Testis (tissue), 3 donors: Measurements from ENCODE around the gene EPS8L3. TPM values are rescaled to one million over a fixed set of nuclear protein-coding genes. Genes with fewer than 3 reads are reported as not detected.

ENCODE experiments used
- DNase-seq: peaks from one replicate; pipeline ENCODE4 v3.0.0-alpha.2; 2019
- H3K27ac ChIP-seq, 2 donors: fragments of 200-600 bp; sonication (generic); one replicate each; pipeline ENCODE4 v1.5.1; 2019
- H3K27me3 ChIP-seq: fragments of 200-600 bp; sonication (generic); one replicate; pipeline ENCODE4 v1.5.1; 2019
- H3K36me3 ChIP-seq: fragments of 200-600 bp; sonication (generic); one replicate; pipeline ENCODE4 v1.5.1; 2017; ENCODE audit warnings: low read depth; ENCODE audit errors: missing control alignments
- H3K4me1 ChIP-seq: fragments of 200-600 bp; sonication (generic); one replicate; pipeline ENCODE4 v1.5.1; 2019
- H3K4me3 ChIP-seq, 2 donors: fragments of 200-600 bp; sonication (generic); one replicate each; pipeline ENCODE4 v1.5.1; 2017 to 2019
- H3K9me3 ChIP-seq: fragments of 200-600 bp; sonication (generic); one replicate; pipeline ENCODE4 v1.5.1; 2017
- CTCF ChIP-seq, 3 experiments: fragments of 450-650 bp in 2 of 3; fragments of 200-600 bp in 1 of 3; sonication (generic) in 1 of 3; IDR thresholded peaks; one replicate each; pipeline ENCODE4 v1.5.1; 2016 to 2019; ENCODE audit warnings: antibody characterized with exemption in 3 of 3, mild to moderate bottlenecking in 2 of 3, moderate library complexity in 1 of 3
- POLR2A ChIP-seq: fragments of 450-650 bp; IDR thresholded peaks from one replicate; pipeline ENCODE4 v1.6.1; 2017; ENCODE audit warnings: antibody characterized with exemption, mild to moderate bottlenecking, moderate library complexity
- WGBS, 2 donors: methylation state at CpG; one replicate each; pipeline ENCODE4 v1.1.5; 2018; 5-methylcytosine and 5-hydroxymethylcytosine counted together
- intact Hi-C: fragments of 100-400 bp; cut with DNase I; formaldehyde crosslinking; loops from one replicate; pipeline ENCODE4 v1.15.1; 2023; ENCODE audit warnings: low total_unique reads
- polyA plus RNA-seq: library from polyadenylated mRNA; stranded (reverse); fragments of 350-450 nt; fragmentation: Illumina TruSeq; extraction: RNeasy Lipid Tissue Mini Kit (QIAGEN cat#74804); gene quantifications from one replicate; pipeline ENCODE4 v1.2.3, GENCODE V29; 2014; ENCODE audit warnings: low read depth, low replicate concordance; ENCODE audit not compliant: insufficient read depth
- total RNA-seq, 2 donors: library from RNA; depleted of rRNA; stranded (reverse); fragments of >200 nt; gene quantifications; one replicate each; pipeline ENCODE4 v1.2.3, GENCODE V29; 2016

The EPS8L3 gene
- total and polyA plus RNA-seq, 3 donors from 2014 or later = 3.3 to 7.7 (median 7.2) TPM

- no peak for DNase-seq
- Histone ChIP-seq H3K4me1 (no peaks in the 10 kb centered on the region), H3K4me3 (no peak overlapping the region), H3K27ac (no peak overlapping the region), H3K9me3 (no peaks in the 10 kb centered on the region), H3K27me3 (no peaks in the 10 kb centered on the region), H3K36me3 (no peaks in the 10 kb centered on the region)
- WGBS, 2 donors = 95 to 96% methylated on average over 5 of the region's 5 CpGs
- no peak for TF ChIP-seq CTCF (IDR thresholded peaks at IDR 0.05)
- TF ChIP-seq POLR2A = no peak
- intact Hi-C loops = no loop called here
Measured at GRCh38 chr1:109724933-109725332, 38.8 kb downstream of the EPS8L3 start.

GRCh38 chr1:109722908-109723691 lies 40.6 kb downstream of the EPS8L3 start:
- 69 to 74% methylated on average over 7 of the region's 7 CpGs for WGBS, 2 donors
- H3K27me3 ChIP-seq = no peaks in the 10 kb centered on the region
- no peak for TF ChIP-seq CTCF (IDR thresholded peaks at IDR 0.05)
- TF ChIP-seq POLR2A = no peak
- H3K27ac ChIP-seq = no peak overlapping the region
- intact Hi-C loops = no loop called here
- no peaks in the 10 kb centered on the region for H3K4me1 ChIP-seq
- no peak overlapping the region for H3K4me3 ChIP-seq
- no peaks in the 10 kb centered on the region for H3K36me3 ChIP-seq
- no peak for DNase-seq
- H3K9me3 ChIP-seq = no peaks in the 10 kb centered on the region

- intact Hi-C loops = no loop called here
- Histone ChIP-seq H3K27ac (no peak overlapping the region), H3K4me3 (no peak overlapping the region), H3K4me1 (no peaks in the 10 kb centered on the region), H3K27me3 (no peaks in the 10 kb centered on the region), H3K36me3 (no peaks in the 10 kb centered on the region), H3K9me3 (no peaks in the 10 kb centered on the region)
- no peak for DNase-seq
- 91% methylated on average over 1 of the region's 1 CpG for WGBS, 2 donors
- no peak for TF ChIP-seq CTCF (IDR thresholded peaks at IDR 0.05)
- no peak for TF ChIP-seq POLR2A
Measured at GRCh38 chr1:109721971-109722370, 41.8 kb downstream of the EPS8L3 start.

GRCh38 chr1:109721042-109721441 lies 42.7 kb downstream of the EPS8L3 start:
- TF ChIP-seq CTCF (IDR thresholded peaks at IDR 0.05) = no peak
- TF ChIP-seq POLR2A = no peak
- no peaks in the 10 kb centered on the region for H3K27me3 ChIP-seq
- no peak overlapping the region for H3K4me3 ChIP-seq
- H3K36me3 ChIP-seq = no peaks in the 10 kb centered on the region
- WGBS, 2 donors = 89 to 90% methylated on average over 5 of the region's 5 CpGs
- no peak overlapping the region for H3K27ac ChIP-seq
- peaks cover 5% of the 10 kb centered on the region for H3K4me1 ChIP-seq
- H3K9me3 ChIP-seq = no peaks in the 10 kb centered on the region
- no peak for DNase-seq
- intact Hi-C loops = no loop called here

- 73 to 88% methylated on average over 5 of the region's 5 CpGs for WGBS, 2 donors
- Histone ChIP-seq H3K27me3 (no peaks in the 10 kb centered on the region), H3K4me3 (no peak overlapping the region), H3K27ac (no peak overlapping the region), H3K4me1 (peaks cover 5% of the 10 kb centered on the region), H3K9me3 (no peaks in the 10 kb centered on the region), H3K36me3 (no peaks in the 10 kb centered on the region)
- DNase-seq = no peak
- TF ChIP-seq CTCF (IDR thresholded peaks at IDR 0.05) (no peak), POLR2A (no peak)
- intact Hi-C loops = no loop called here
Measured at GRCh38 chr1:109719337-109719837, 44.3 kb downstream of the EPS8L3 start.
